Mucosa of rectum (tissue), 2 donors: ENCODE results near the gene CUX1.
"Not testable (repeated sequence)": the region's sequence is repeated elsewhere in the genome, so short reads cannot be mapped to it uniquely, and the experiment has no call there.

Experiments used
- H3K27ac ChIP-seq, 2 donors: one replicate each; pipeline ENCODE4 v1.7.0; 2013; ENCODE audit warnings: inconsistent platforms in 2 of 2, low read depth in 2 of 2, low read length in 2 of 2
- H3K27me3 ChIP-seq, 2 donors: one replicate each; pipeline ENCODE4 v1.7.0; 2013; ENCODE audit warnings: low read length in 2 of 2; ENCODE audit not compliant: control insufficient read depth in 2 of 2, insufficient read depth in 2 of 2
- H3K36me3 ChIP-seq, 2 donors: one replicate each; pipeline ENCODE4 v1.7.0; 2013; ENCODE audit warnings: low read length in 2 of 2; ENCODE audit not compliant: control insufficient read depth in 2 of 2, insufficient read depth in 2 of 2
- H3K4me1 ChIP-seq, 2 donors: one replicate each; pipeline ENCODE4 v1.7.0; 2013; ENCODE audit warnings: low read length in 2 of 2, mild to moderate bottlenecking in 1 of 2; ENCODE audit not compliant: control insufficient read depth in 2 of 2, insufficient read depth in 2 of 2
- H3K4me3 ChIP-seq, 2 donors: one replicate each; pipeline ENCODE4 v1.7.0; 2013; ENCODE audit warnings: low read length in 2 of 2
- H3K9ac ChIP-seq, 2 donors: one replicate each; pipeline ENCODE4 v1.7.0; 2013; ENCODE audit warnings: low read length in 2 of 2, low read depth in 1 of 2, mild to moderate bottlenecking in 1 of 2
- H3K9me3 ChIP-seq, 2 donors: one replicate each; pipeline ENCODE4 v1.7.0; 2013; ENCODE audit warnings: low read length in 2 of 2; ENCODE audit not compliant: control insufficient read depth in 2 of 2
- donor health status: healthy.
- donor health status: Normal muscosa, but diverticular disease.

Gene CUX1

GRCh38 chr7:101795461-101795860 lies 22.0 kb upstream of the CUX1 start:
- no peaks in the 10 kb centered on the region for H3K36me3 ChIP-seq
- no peak overlapping the region for H3K4me3 ChIP-seq
- H3K27ac ChIP-seq, result no peak overlapping the region
- no peaks in the 10 kb centered on the region for H3K4me1 ChIP-seq
- H3K9ac ChIP-seq, result no peak overlapping the region
- H3K27me3 ChIP-seq, result no peaks in the 10 kb centered on the region
- H3K9me3 ChIP-seq, result no peaks in the 10 kb centered on the region

- not testable (repeated sequence) for H3K9ac ChIP-seq, H3K27ac ChIP-seq, H3K36me3 ChIP-seq, H3K27me3 ChIP-seq, H3K4me1 ChIP-seq, H3K9me3 ChIP-seq, H3K4me3 ChIP-seq
These were observed 19.3 kb upstream of the CUX1 start for GRCh38 chr7:101798173-101798572.

- H3K9me3 ChIP-seq, result no peaks in the 10 kb centered on the region
- H3K27me3 ChIP-seq, result peaks cover 6 to 8% of the 10 kb centered on the region in 2 donors
- H3K27ac ChIP-seq, result no peak overlapping the region
- no peaks in the 10 kb centered on the region for H3K36me3 ChIP-seq
- H3K4me1 ChIP-seq, result peaks cover 2 to 10% of the 10 kb centered on the region in 2 donors
- H3K9ac ChIP-seq, result no peak overlapping the region
- no peak overlapping the region for H3K4me3 ChIP-seq
These were observed 14.0 kb upstream of the CUX1 start for GRCh38 chr7:101803203-101804087.

- no peaks in the 10 kb centered on the region for H3K9me3 ChIP-seq
- H3K27me3 ChIP-seq, result peaks cover 6 to 8% of the 10 kb centered on the region in 2 donors
- H3K4me3 ChIP-seq, result peak overlapping the region in 1 of 2 donors; percentile 31
- H3K9ac ChIP-seq, result no peak overlapping the region
- H3K36me3 ChIP-seq, result no peaks in the 10 kb centered on the region
- no peak overlapping the region for H3K27ac ChIP-seq
- peaks cover 2 to 10% of the 10 kb centered on the region in 2 donors for H3K4me1 ChIP-seq
These were observed 13.1 kb upstream of the CUX1 start for GRCh38 chr7:101804088-101804963.

- no peak overlapping the region for H3K9ac ChIP-seq
- H3K4me3 ChIP-seq, result peak overlapping the region in 1 of 2 donors; percentile 31
- H3K36me3 ChIP-seq, result no peaks in the 10 kb centered on the region
- H3K4me1 ChIP-seq, result peaks cover 2 to 10% of the 10 kb centered on the region in 2 donors
- H3K27me3 ChIP-seq, result peaks cover 6 to 8% of the 10 kb centered on the region in 2 donors
- no peaks in the 10 kb centered on the region for H3K9me3 ChIP-seq
- no peak overlapping the region for H3K27ac ChIP-seq
These were observed 12.5 kb upstream of the CUX1 start for GRCh38 chr7:101804967-101805366.

- Histone ChIP-seq H3K4me1 (peaks cover 7 to 10% of the 10 kb centered on the region in 2 donors), H3K36me3 (no peaks in the 10 kb centered on the region), H3K27me3 (no peaks in the 10 kb centered on the region), H3K4me3 (no peak overlapping the region), H3K27ac (no peak overlapping the region), H3K9me3 (no peaks in the 10 kb centered on the region), H3K9ac (no peak overlapping the region)
These were observed 4.8 kb upstream of the CUX1 start for GRCh38 chr7:101812595-101812994.

GRCh38 chr7:101813402-101814019 lies 3.9 kb upstream of the CUX1 start:
- H3K9ac ChIP-seq, result peak overlapping the region; percentile 58 to 87
- peak overlapping the region; percentile 78 to 89 for H3K4me3 ChIP-seq
- no peaks in the 10 kb centered on the region for H3K36me3 ChIP-seq
- H3K27ac ChIP-seq, result no peak overlapping the region
- H3K27me3 ChIP-seq, result no peaks in the 10 kb centered on the region
- peaks cover 10% of the 10 kb centered on the region in 2 donors for H3K4me1 ChIP-seq
- no peaks in the 10 kb centered on the region for H3K9me3 ChIP-seq

GRCh38 chr7:101814081-101814990 lies 3.1 kb upstream of the CUX1 start:
- H3K27me3 ChIP-seq, result no peaks in the 10 kb centered on the region
- H3K9me3 ChIP-seq, result no peaks in the 10 kb centered on the region
- peak overlapping the region; percentile 78 to 89 for H3K4me3 ChIP-seq
- H3K36me3 ChIP-seq, result no peaks in the 10 kb centered on the region
- peaks cover 10% of the 10 kb centered on the region in 2 donors for H3K4me1 ChIP-seq
- peak overlapping the region; percentile 70 to 87 for H3K9ac ChIP-seq
- H3K27ac ChIP-seq, result peak overlapping the region; percentile 67 to 74
